Fibroblast of pulmonary artery (primary cell): ENCODE measurements around the gene SLC12A3.

Experiments used
- DNase-seq: peaks from one replicate; pipeline ENCODE4 v3.0.0-alpha.2; 2010; ENCODE audit warnings: low read depth
- H3K4me3 ChIP-seq: replicated peaks from 2 replicates; pipeline ENCODE4 v1.5.1; 2011; ENCODE audit warnings: low read depth, mild to moderate bottlenecking, control low read depth, low read length, moderate library complexity
- CTCF ChIP-seq: IDR thresholded peaks from 2 replicates; pipeline ENCODE4 v1.5.1; 2011; ENCODE audit warnings: mild to moderate bottlenecking, control low read depth, low read length, inconsistent platforms; ENCODE audit errors: missing control alignments

The SLC12A3 gene

DNA sequence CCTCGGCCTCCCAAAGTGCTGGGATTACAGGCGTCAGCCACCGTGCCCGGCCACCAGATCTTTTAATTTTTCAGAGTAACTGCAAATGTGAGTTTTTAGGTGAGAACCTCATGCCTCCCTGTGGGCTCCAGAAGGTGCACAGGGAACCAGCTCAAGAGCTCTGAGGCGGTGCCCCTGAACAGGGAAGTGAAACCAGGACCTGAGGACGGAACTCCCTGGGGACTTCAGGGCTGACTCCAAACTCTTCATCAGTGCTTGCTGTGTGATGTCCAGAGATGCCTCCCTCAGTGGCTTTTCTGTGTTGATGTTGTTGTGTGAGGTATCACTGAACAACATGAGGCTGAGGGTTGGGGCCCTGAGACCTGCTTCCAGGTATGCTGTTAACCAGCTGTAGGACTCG, 23.8 kb downstream of the SLC12A3 start:
- H3K4me3 ChIP-seq: no peak overlapping the region
- DNase-seq: no peak
- TF ChIP-seq CTCF: no peak

DNA sequence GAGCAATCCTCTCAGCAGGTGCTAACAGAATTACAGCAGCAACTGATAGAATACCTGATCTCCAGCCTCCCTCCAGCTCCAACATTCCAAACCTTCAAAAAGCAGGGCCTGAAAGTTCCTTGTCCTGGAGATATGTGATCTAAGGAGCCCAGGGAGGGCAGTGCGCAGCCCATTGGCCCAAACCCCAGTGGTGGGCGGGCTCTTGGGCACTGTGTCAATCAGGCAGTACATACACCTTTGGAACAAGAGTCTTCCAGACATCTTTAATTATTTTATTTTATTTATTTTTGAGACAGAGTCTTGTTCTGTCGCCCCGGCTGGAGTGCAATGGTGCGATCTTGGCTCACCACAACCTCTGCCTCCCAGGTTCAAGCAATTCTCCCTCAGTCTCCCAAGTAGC, 24.2 kb downstream of the SLC12A3 start:
- DNase-seq: no peak
- H3K4me3 ChIP-seq: no peak overlapping the region
- TF ChIP-seq CTCF: no peak

- no peak for DNase-seq
- H3K4me3 ChIP-seq: no peak overlapping the region
- no peak for TF ChIP-seq CTCF
Observed at GRCh38 chr16:56891685-56892084, 26.7 kb downstream of the SLC12A3 start.

GRCh38 chr16:56892705-56893104, 27.7 kb downstream of the SLC12A3 start:
- H3K4me3 ChIP-seq: no peak overlapping the region
- no peak for DNase-seq
- TF ChIP-seq CTCF: no peak

- no peak for DNase-seq
- TF ChIP-seq CTCF: no peak
- no peak overlapping the region for H3K4me3 ChIP-seq
Observed at GRCh38 chr16:56894331-56894917, 29.4 kb downstream of the SLC12A3 start.

- TF ChIP-seq CTCF: no peak
- H3K4me3 ChIP-seq: no peak overlapping the region
- no peak for DNase-seq
Observed at GRCh38 chr16:56895813-56896212, 30.8 kb downstream of the SLC12A3 start.

DNA sequence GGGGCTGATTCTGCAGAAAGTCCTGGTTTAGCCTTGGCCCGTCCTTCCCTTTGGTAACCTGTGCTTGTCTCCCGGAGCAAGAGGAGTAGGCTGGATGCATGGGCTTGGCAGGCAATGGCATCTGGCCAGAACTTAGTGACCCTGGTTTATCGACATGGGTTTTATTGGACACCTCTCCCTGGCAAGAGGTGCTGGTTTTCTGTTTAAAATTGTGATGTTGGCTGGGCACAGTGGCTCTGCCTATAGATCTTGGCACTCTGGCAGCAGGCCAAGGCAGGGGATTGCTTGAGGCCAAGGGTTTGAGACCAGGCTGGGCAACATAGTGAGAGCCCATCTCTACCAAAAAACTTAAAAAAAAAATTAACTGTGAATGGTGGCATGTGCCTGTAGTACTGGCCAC, 31.2 kb downstream of the SLC12A3 start:
- H3K4me3 ChIP-seq: no peak overlapping the region
- no peak for TF ChIP-seq CTCF
- DNase-seq: no peak
